Neural cell (in vitro differentiated cells): ENCODE measurements around the gene IFFO2.

Experiments
- MXI1 ChIP-seq: fragments of 450-650 bp; conservative IDR thresholded peaks from 2 replicates; pipeline ENCODE4 v1.6.1; 2014; ENCODE audit warnings: antibody characterized with exemption, mild to moderate bottlenecking; ENCODE audit not compliant: poor library complexity, severe bottlenecking
- REST ChIP-seq: IDR thresholded peaks from 2 replicates; pipeline ENCODE4 v1.6.1; 2012; ENCODE audit warnings: borderline replicate concordance

GRCh38 chr1:18963968-18964367 is 7.5 kb upstream of the IFFO2 start:
- TF ChIP-seq REST (no peak), MXI1 (no peak)
